Loucy (cell line): ENCODE data around the gene FYN.

Source experiments
- EZH2phosphoT487 ChIP-seq: fragments of 200-600 bp; IDR thresholded peaks from 2 replicates; pipeline ENCODE4 v1.6.1; 2018; ENCODE audit warnings: antibody characterized with exemption, mild to moderate bottlenecking, moderate library complexity, borderline replicate concordance
- TF ChIP-seq, protein P1 (sequence below): fragments of 200-600 bp; sonication (generic); conservative IDR thresholded peaks from 2 replicates; pipeline ENCODE4 v1.5.1; 2014; ENCODE audit warnings: mild to moderate bottlenecking, antibody characterized with exemption, low read length

GRCh38 chr6:111898452-111898851 is 25.2 kb upstream of the FYN start:
- TF ChIP-seq, protein P1, sequence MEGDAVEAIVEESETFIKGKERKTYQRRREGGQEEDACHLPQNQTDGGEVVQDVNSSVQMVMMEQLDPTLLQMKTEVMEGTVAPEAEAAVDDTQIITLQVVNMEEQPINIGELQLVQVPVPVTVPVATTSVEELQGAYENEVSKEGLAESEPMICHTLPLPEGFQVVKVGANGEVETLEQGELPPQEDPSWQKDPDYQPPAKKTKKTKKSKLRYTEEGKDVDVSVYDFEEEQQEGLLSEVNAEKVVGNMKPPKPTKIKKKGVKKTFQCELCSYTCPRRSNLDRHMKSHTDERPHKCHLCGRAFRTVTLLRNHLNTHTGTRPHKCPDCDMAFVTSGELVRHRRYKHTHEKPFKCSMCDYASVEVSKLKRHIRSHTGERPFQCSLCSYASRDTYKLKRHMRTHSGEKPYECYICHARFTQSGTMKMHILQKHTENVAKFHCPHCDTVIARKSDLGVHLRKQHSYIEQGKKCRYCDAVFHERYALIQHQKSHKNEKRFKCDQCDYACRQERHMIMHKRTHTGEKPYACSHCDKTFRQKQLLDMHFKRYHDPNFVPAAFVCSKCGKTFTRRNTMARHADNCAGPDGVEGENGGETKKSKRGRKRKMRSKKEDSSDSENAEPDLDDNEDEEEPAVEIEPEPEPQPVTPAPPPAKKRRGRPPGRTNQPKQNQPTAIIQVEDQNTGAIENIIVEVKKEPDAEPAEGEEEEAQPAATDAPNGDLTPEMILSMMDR: no peak
- TF ChIP-seq EZH2phosphoT487: no peak
